ENCODE results near the gene PEF1.

GRCh38 chr1:31581821-31582810, 62.6 kb downstream of the PEF1 start:
- TF ChIP-seq CTCF (IDR thresholded peaks at IDR 0.05; ENCODE audit: insufficient read depth, low read depth, low read length): no peak
- TF ChIP-seq EZH2 (IDR thresholded peaks at IDR 0.05; ENCODE audit: insufficient read depth, low read length): no peak
